CD4-positive, alpha-beta T cell (primary cell): ENCODE measurements around the gene PRKCQ. TPM values are rescaled to one million over a fixed set of nuclear protein-coding genes. Genes with fewer than 3 reads are reported as not detected.
A peak's percentile ranks its signal among the peaks of the same experiment; 100 is the strongest.

Source experiments
- ATAC-seq: fragments of 200-7000 bp; cut with Tn5 transposase; one replicate; pipeline ENCODE4 v1.10.0; 2022; ENCODE audit warnings: mild to moderate bottlenecking; ENCODE audit not compliant: poor library complexity
- CTCF ChIA-PET: fragments of 350-600 bp; sonication (Branson Sonifier 250); formaldehyde crosslinking; loops from one replicate; lab custom pipeline; 2021; ENCODE audit warnings: antibody characterized with exemption, inconsistent platforms; lab: Charles Lee
- POLR2A ChIA-PET: fragments of 350-600 bp; sonication (Branson Sonifier 250); formaldehyde crosslinking; loops from one replicate; lab custom pipeline; 2021; ENCODE audit warnings: antibody characterized with exemption, inconsistent platforms; lab: Charles Lee
- DNase-seq, 14 experiments: peaks; one replicate each; pipeline ENCODE4 v3.0.0-alpha.2; 2013 to 2020; ENCODE audit warnings: mixed read lengths in 2 of 14
- H3K27ac ChIP-seq, 2 donors: one replicate each; pipeline versions ENCODE4 v1.5.1 to v1.7.0; 2013; ENCODE audit warnings: low read length in 2 of 2, low read depth in 1 of 2, mild to moderate bottlenecking in 1 of 2
- H3K27me3 ChIP-seq, 2 experiments: 1 replicate in 1 of 2; 2 replicates in 1 of 2; pipeline versions ENCODE4 v1.6.1 to v1.7.0; 2013; ENCODE audit warnings: low read length in 2 of 2, control low read depth in 1 of 2, mild to moderate bottlenecking in 1 of 2, moderate library complexity in 1 of 2; ENCODE audit not compliant: insufficient read depth in 2 of 2, control insufficient read depth in 1 of 2
- H3K36me3 ChIP-seq: one replicate; pipeline ENCODE4 v1.6.1; 2013; ENCODE audit warnings: low read length, control low read depth; ENCODE audit not compliant: insufficient read depth
- H3K4me1 ChIP-seq: one replicate; pipeline ENCODE4 v1.6.1; 2013; ENCODE audit warnings: low read length, control low read depth; ENCODE audit not compliant: insufficient read depth
- H3K4me3 ChIP-seq: one replicate; pipeline ENCODE4 v1.5.1; 2013; ENCODE audit warnings: mild to moderate bottlenecking, low read length, moderate library complexity
- H3K9me3 ChIP-seq, 2 experiments: 1 replicate in 1 of 2; 2 replicates in 1 of 2; pipeline versions ENCODE4 v1.6.1 to v1.7.0; 2013; ENCODE audit warnings: low read length in 2 of 2, mild to moderate bottlenecking in 2 of 2, control low read depth in 1 of 2, moderate library complexity in 1 of 2; ENCODE audit not compliant: control insufficient read depth in 1 of 2, insufficient read depth in 1 of 2
- H3K27ac Mint-ChIP-seq: one replicate; pipeline ENCODE4 v1.8.0; 2020; ENCODE audit warnings: mixed read lengths
- H3K27me3 Mint-ChIP-seq: one replicate; pipeline ENCODE4 v1.8.0; 2021; ENCODE audit warnings: mixed read lengths
- H3K36me3 Mint-ChIP-seq: one replicate; pipeline ENCODE4 v1.8.0; 2021; ENCODE audit warnings: low read depth, mixed read lengths
- H3K4me1 Mint-ChIP-seq: one replicate; pipeline ENCODE4 v1.8.0; 2021; ENCODE audit warnings: low read depth, mixed read lengths
- H3K4me3 Mint-ChIP-seq: one replicate; pipeline ENCODE4 v1.8.0; 2020; ENCODE audit warnings: mild to moderate bottlenecking, mixed read lengths
- H3K9me3 Mint-ChIP-seq: one replicate; pipeline ENCODE4 v1.8.0; 2020; ENCODE audit warnings: mixed read lengths
- intact Hi-C, 2 experiments: fragments of 100-400 bp; cut with DNase I in 1 of 2; cut with micrococcal nuclease in 1 of 2; formaldehyde crosslinking; loops; one replicate each; pipeline versions ENCODE4 v1.15.1 to v1.9.0; 2023 to 2025; cut with DNase I, micrococcal nuclease
- total RNA-seq, 174 experiments: library from RNA in 2 of 174; stranded (reverse) in 2 of 174; gene quantifications; one replicate each; pipeline ENCODE4 v1.2.3 and lab custom pipeline; 2021 to 2026
- TF ChIP-seq, protein P1 (sequence below): fragments of 200-600 bp; IDR thresholded peaks from one replicate; pipeline ENCODE4 v1.8.0; 2022; ENCODE audit warnings: antibody characterized with exemption, mild to moderate bottlenecking

The PRKCQ gene
- total RNA-seq, 2 experiments from 2014 or later = 43.4 to 43.9 TPM

- Mint-ChIP-seq H3K4me3 (no peak overlapping the region), H3K9me3 (no peaks in the 10 kb centered on the region), H3K4me1 (peaks cover 28% of the 10 kb centered on the region), H3K27me3 (no peaks in the 10 kb centered on the region), H3K36me3 (peaks cover 97% of the 10 kb centered on the region), H3K27ac (peak overlapping the region; percentile 24)
- ATAC-seq (no peak), DNase-seq (no peak)
- H3K4me3 ChIP-seq = no peak overlapping the region
- intact Hi-C loops = loop anchor here in 1 of 2 experiments (5.0 kb wide), 1 partner anchor 202 kb away; no protein-coding TSS in a partner anchor
- TF ChIP-seq, protein P1, sequence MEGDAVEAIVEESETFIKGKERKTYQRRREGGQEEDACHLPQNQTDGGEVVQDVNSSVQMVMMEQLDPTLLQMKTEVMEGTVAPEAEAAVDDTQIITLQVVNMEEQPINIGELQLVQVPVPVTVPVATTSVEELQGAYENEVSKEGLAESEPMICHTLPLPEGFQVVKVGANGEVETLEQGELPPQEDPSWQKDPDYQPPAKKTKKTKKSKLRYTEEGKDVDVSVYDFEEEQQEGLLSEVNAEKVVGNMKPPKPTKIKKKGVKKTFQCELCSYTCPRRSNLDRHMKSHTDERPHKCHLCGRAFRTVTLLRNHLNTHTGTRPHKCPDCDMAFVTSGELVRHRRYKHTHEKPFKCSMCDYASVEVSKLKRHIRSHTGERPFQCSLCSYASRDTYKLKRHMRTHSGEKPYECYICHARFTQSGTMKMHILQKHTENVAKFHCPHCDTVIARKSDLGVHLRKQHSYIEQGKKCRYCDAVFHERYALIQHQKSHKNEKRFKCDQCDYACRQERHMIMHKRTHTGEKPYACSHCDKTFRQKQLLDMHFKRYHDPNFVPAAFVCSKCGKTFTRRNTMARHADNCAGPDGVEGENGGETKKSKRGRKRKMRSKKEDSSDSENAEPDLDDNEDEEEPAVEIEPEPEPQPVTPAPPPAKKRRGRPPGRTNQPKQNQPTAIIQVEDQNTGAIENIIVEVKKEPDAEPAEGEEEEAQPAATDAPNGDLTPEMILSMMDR = no peak
- ChIA-PET CTCF (interaction anchor here (1.3 kb wide), 1 partner anchor 79 kb away, joined by 3 read pairs; no protein-coding TSS in a partner anchor), POLR2A (interaction anchor here (1.5 kb wide), 1 partner anchor 9 kb away, joined by 3 read pairs; no protein-coding TSS in a partner anchor)
- no peaks in the 10 kb centered on the region for H3K4me1 ChIP-seq
- H3K27me3 ChIP-seq = no peaks in the 10 kb centered on the region
- H3K27ac ChIP-seq = no peak overlapping the region
- peaks cover 87% of the 10 kb centered on the region for H3K36me3 ChIP-seq
- H3K9me3 ChIP-seq = no peaks in the 10 kb centered on the region
Measured at GRCh38 chr10:6464862-6465430, 115.1 kb downstream of the PRKCQ start.

GRCh38 chr10:6463366-6463765 is 116.7 kb downstream of the PRKCQ start:
- H3K4me1 Mint-ChIP-seq = peaks cover 31% of the 10 kb centered on the region
- POLR2A ChIA-PET = interaction anchor here (1.0 to 1.2 kb wide), 3 partner anchors 8 to 140 kb away, joined by 3 to 4 read pairs (median 4); no protein-coding TSS in a partner anchor
- H3K27me3 Mint-ChIP-seq = no peaks in the 10 kb centered on the region
- Histone ChIP-seq H3K9me3 (no peaks in the 10 kb centered on the region), H3K27me3 (no peaks in the 10 kb centered on the region), H3K36me3 (peaks cover 90% of the 10 kb centered on the region), H3K4me3 (no peak overlapping the region), H3K4me1 (no peaks in the 10 kb centered on the region), H3K27ac (no peak overlapping the region)
- ATAC-seq = no peak
- DNase-seq = no peak
- no peaks in the 10 kb centered on the region for H3K9me3 Mint-ChIP-seq
- H3K4me3 Mint-ChIP-seq = no peak overlapping the region
- CTCF ChIA-PET = no interaction called here
- intact Hi-C loops = no loop called here
- H3K27ac Mint-ChIP-seq = no peak overlapping the region
- TF ChIP-seq, protein P1 = no peak
- H3K36me3 Mint-ChIP-seq = peaks cover 97% of the 10 kb centered on the region

DNA sequence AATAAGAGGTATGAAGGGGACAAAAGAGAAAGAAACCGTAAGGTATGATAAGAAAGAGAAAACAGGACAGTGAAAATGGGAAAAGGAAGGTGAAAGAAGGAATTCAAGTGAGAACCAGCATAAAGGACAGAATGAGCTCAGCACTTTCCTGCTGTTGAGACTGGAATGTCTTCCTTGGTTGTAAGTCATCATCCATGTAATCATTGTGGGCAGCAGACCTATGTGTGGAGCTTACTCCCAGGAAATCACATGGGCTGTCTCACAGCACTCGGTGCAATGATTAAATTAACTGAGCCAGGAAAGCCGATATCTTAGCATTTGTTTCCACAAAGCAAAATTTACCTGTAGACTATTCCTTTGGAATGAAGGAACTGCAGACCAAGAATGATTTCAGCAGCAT is 118.1 kb downstream of the PRKCQ start:
- H3K9me3 ChIP-seq = no peaks in the 10 kb centered on the region
- Mint-ChIP-seq H3K4me3 (no peak overlapping the region), H3K36me3 (peaks cover 97% of the 10 kb centered on the region), H3K27ac (peak overlapping the region; percentile 43), H3K27me3 (no peaks in the 10 kb centered on the region), H3K4me1 (peaks cover 31% of the 10 kb centered on the region), H3K9me3 (no peaks in the 10 kb centered on the region)
- no peak for DNase-seq
- TF ChIP-seq, protein P1 = no peak
- H3K27me3 ChIP-seq = no peaks in the 10 kb centered on the region
- no peak for ATAC-seq
- H3K4me1 ChIP-seq = no peaks in the 10 kb centered on the region
- no peak overlapping the region for H3K27ac ChIP-seq
- H3K36me3 ChIP-seq = peaks cover 95% of the 10 kb centered on the region
- CTCF ChIA-PET = no interaction called here
- POLR2A ChIA-PET = no interaction called here
- intact Hi-C loops = no loop called here
- H3K4me3 ChIP-seq = no peak overlapping the region
